GM23248 (cell line): ENCODE measurements around the gene PIP4K2A.

ENCODE experiments used
- EZH2 ChIP-seq: fragments of 200-600 bp; sonication (generic); IDR thresholded peaks from 2 replicates; pipeline ENCODE4 v1.6.1; 2018; ENCODE audit warnings: antibody characterized with exemption, mild to moderate bottlenecking; ENCODE audit not compliant: insufficient read depth, poor library complexity, severe bottlenecking
- EZH2phosphoT487 ChIP-seq: fragments of 200-600 bp; sonication (generic); IDR thresholded peaks from 2 replicates; pipeline ENCODE4 v1.6.1; 2018; ENCODE audit warnings: antibody characterized with exemption, moderate library complexity, mild to moderate bottlenecking, low read depth; ENCODE audit not compliant: insufficient read depth

DNA sequence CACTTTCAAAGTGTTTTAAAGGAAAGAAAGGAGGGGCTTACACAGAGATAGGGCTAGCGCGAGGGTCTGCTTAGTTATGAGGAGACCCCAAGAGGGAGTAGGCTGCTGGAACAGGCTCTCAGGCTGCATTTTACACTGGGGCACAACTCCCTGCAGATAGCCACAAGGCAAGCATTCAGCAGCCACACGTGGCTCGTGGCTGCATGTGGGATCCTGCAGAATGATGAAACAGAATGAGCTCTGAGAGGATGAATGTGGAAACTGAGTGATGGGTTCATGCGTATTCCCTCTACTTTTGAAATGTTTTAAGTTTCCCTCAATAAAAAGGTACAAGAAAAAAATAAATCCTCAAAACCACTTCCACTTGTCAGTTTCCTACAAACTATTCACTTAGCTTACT is 37.0 kb downstream of the PIP4K2A start:
- TF ChIP-seq EZH2 (no peak), EZH2phosphoT487 (no peak)
